Hematopoietic multipotent progenitor cell (in vitro differentiated cells): Measurements from ENCODE around the gene UGT1A6. TPM values are rescaled to one million over a fixed set of nuclear protein-coding genes. Genes with fewer than 3 reads are reported as not detected.

Source experiments
- DNase-seq, 3 donors: peaks; one replicate each; pipeline ENCODE4 v3.0.0-alpha.2; 2011 to 2015; ENCODE audit warnings: low read depth in 2 of 3, low spot score in 2 of 3
- total RNA-seq: library from RNA; depleted of rRNA; stranded (reverse); fragments of >200 nt; gene quantifications from one replicate; pipeline ENCODE4 v1.2.3, GENCODE V29; 2012

The UGT1A6 gene
- total RNA-seq, 1 donor = 0.27 TPM

DNA sequence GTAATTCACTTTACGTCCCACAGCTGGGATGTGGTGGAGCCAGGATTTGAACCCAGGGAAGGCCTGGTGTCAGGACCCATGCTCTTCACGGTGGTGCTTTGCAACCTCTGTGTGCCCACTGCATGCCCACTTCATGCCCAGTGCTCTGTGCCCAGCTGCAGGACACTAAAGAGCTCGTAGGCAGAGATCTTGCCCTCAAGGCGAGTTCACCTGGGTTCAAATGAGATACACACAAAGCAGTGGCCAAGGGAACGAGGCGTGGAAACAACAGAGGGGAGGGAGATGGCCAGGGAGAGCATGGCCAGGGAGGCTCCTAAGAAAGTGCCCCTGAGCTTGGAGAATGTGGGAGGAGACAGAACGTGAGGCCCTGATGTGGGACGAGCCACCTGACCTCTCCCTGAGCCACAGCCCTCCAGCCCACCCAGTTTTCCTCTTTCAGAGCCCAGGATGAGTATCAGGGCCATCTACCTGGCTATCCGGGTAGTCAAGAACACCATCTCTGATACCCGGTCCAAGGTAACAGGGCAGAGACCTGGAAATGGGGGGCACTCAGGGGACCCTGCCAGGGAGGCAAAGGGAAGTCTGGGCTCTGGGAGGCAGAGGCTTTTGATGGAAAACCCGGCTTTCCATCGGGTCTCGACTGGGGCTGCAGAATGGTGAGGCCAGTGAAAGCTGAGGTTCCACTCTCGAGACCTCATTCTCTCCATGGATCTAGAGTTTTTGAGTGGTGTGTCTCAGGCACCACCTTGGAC is 105.8 kb downstream of the UGT1A6 start:
- DNase-seq = no peak

- no peak for DNase-seq
Measured at GRCh38 chr2:233799087-233799665, 106.5 kb downstream of the UGT1A6 start.

DNA sequence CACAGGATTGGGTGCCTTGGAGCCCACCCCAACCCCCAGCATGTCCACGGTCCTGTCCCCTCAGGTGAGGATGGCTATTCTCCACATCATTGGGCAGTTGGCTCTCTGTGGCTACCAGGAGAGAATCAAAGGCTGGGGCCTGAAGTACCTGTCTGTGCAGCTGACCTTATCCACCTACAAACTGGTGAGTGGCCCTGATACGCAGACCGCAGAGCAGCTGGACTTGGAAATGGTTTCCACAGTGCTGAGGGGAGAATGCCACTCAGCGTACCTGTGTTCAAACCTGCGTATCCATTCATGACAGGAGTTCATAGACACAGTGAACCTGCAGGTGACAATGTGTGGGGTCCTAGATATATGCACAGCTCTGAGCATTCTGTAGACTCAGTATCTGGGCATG is 107.0 kb downstream of the UGT1A6 start:
- no peak for DNase-seq

- DNase-seq = no peak
Measured at GRCh38 chr2:233800208-233800607, 107.5 kb downstream of the UGT1A6 start.

DNA sequence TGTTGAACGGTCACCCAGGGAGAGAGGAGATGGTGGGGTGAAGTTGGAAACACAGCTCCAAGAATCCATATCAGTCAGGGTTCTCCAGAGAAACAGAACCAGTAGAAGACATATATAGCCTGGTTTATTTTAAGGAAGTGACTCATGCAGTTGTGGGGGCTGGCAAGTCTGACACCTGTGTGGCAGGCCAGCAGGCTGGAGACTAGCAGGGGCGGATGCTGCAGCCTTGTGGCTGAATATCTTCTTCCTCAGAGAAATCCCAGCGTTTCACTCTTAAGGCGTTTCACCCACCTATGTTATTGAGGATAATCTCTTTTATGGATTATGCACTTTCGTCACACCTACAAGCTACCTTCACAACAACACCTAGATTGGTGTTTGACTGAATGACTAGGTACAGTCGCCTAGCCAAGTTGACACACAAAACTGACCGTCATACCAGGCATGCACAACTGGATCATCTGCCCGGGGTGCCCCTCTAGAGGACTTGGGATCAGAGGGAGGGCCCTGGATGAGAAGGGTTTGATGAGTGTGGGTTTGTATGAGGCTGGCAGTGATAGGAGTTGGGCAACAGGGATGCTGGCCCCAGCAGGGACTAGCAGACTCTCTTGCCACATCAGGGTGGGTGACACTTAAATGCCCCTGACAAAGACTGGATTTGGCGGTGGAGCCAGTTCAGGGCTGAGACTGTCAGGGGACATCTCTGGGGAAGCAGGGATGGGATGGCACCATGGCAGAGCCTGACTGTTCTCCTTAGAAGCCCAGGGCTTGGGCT is 108.9 kb downstream of the UGT1A6 start:
- DNase-seq = peak in 2 of 3 donors; percentile 3 to 12

DNA sequence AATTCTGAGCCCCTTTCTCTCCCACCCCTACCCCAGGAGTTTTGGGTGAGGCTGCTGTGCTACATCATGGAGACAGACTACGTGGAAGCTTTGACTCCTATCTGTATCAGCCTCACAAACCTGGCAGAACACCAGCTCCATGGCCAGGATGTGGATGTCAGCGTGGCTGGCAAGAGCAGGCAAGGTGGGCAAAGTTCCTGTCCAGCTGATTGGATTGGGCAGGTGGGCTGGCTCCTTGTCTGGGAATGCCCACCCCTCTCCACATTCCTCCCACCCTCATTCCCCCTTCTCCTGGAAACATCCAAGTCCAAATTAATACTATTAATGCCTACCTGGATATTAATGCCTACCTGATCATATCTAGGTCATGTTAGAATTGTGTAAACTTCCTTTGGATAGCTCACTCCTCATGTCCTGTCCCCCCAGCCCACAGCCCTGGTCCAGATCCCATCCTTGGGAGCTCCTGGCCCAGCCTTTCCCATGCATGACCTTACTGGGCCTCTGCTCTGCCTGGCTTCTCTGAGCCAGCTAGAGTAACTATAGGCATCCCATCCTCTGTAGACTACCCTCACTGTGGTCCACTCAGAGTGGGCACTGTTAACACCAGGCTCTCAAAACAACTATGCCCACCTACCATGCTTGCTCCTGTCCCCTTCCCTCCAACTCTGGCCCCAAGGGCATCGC is 109.6 kb downstream of the UGT1A6 start:
- DNase-seq = no peak

GRCh38 chr2:233803292-233803911 is 110.7 kb downstream of the UGT1A6 start:
- DNase-seq = no peak

DNA sequence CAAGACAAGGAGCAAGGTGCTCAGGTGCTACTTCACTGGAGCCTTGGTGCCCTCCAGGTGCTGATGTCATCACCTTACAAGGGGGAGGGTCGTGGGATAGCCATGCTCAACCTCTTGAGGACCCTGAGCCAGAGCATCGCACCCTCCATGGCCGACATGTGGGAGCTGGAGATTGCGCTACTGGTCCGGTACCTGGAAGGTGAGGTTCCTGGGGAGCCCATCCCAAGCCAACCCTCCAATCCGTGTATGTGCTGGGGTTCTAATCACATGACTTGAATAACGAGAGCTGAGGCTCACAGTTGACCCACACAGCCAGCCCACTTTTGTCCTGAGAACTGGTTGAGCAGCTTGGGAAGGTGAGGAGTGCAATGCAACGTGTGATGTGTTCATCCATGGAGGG is 111.3 kb downstream of the UGT1A6 start:
- no peak for DNase-seq

DNA sequence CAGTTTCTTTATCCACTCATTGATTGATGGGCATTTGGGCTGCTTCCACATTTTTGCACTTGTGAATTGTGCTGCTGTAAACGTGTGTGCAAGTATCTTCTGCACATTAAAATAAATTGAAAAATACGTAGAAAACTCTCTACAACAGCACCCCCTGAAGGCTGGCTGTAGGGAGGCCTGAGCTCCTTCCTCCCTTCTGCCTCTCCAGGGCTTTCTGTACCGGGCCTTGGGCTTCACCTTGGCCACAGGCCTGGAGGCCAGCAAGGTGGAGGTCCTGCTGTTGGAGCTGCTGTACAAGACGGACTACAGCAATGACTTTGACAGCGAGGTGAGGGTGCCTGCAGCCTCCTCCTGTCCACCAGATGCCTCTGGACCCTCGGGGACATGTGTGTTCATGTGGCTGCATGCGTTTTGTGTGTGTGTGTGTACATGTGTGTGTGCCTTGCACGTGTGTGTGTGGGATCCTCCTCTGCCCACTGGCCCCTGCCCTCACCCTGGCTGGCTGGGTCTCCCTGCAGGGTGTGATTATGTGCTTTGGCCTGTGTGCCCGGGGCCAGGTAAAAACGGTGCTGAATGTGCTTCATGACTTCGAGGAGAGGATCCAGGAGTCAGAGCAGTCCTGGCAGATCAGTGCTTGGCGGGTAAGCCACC is 114.7 kb downstream of the UGT1A6 start:
- DNase-seq = no peak

DNA sequence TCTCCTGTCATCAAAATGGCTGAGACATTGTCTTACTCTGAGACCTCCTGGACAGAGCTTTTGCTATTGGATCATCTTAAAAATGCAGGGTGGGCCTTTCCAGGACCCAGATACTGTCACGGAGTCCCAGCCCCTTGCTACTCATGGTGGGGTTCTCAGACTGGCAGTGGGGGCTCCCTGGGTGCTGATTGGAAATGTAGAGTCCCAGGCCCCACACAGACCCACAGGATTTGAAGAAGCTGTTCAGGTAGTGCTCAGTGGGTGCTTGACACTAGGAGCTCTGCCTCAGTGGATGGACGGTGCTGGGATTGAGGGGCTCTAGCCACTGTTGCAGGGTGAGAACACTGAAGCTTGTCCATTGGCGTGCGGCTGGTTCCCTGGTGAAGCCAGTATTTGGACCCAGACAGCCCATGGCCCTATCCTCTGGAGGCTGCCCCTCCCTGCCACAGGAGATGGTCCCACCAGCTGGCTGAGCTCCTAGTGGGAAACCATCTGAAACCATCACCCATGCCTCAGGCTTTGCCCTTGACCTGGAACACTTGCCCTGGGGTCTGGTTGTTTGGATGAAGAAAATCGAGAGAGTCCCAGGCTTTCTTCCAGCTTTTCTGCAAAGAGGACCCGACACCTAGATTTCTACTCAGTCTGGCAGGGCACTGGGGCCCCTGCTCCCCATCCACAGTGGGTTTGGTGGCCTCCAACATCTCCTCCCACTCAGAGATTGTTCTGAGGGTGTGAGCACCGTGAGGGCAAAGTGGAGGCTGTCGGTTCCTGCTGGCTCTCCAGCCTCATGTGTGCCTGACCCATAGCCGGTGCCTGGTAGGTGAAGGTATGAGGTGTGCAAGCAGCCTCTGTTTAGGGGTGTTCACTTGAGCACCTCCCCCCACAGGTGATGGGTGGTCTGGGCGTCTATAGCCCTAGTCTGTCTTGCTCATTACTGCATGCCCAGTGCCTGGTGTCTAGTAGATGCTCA is 115.6 kb downstream of the UGT1A6 start:
- DNase-seq = no peak

DNA sequence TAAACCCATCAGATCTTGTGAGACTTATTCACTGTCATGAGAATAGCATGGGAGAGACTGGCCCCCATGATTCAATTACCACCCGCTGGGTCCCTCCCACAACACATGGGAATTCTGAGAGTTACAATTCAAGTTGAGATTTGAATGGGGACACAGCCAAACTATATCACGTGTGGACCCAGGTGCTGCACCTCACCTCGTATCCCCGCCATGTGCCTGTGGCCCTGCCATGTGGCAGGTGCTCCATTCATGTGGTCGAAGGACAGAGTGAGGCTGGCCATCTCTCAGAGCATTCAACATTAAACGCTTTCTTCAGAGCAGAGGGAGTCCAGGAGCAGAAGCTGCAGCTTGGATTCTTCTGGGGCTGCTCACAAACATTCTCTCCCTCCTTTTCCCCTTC is 117.7 kb downstream of the UGT1A6 start:
- no peak for DNase-seq

- DNase-seq = no peak
Measured at GRCh38 chr2:233811087-233811486, 118.4 kb downstream of the UGT1A6 start.

GRCh38 chr2:233811732-233812131 is 119.0 kb downstream of the UGT1A6 start:
- no peak for DNase-seq

- no peak for DNase-seq
Measured at GRCh38 chr2:233813236-233814055, 120.8 kb downstream of the UGT1A6 start.

DNA sequence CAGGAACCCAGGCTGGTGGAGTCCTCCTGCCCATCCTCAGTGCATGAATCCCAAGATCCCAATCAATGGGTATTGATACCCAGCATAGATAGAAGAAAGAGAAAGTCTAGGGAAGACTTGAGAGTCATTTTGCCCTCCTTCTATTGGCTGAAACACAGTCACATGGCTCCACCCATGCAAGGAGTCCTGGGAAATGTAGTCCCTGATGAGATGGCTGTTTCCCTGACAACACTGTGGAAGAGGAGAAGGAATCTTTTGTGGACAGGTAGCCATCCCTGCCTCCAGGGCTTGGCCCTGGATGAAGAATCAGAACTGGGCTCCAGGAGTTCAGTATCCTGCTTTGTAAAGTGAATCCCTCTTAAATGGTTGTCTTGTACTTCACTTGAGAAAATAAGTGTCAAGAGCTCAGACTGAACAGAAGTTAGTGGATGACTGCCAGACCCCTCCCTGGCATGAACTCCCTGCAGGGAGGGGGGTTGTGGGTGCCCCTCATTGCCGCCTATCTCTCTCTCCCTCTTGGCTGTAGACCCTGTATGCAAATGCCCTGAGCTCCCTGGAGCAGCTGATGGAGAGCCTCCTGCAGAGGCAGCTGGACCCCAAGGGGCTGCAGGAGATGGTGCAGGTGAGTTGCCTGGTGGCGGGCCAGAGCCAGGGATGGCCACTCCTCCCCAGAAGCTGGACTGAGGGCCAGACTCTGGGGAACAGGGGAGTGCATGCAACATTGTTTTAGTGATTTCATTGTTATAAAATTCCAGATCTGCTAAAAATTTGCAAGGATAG is 121.6 kb downstream of the UGT1A6 start:
- no peak for DNase-seq

DNA sequence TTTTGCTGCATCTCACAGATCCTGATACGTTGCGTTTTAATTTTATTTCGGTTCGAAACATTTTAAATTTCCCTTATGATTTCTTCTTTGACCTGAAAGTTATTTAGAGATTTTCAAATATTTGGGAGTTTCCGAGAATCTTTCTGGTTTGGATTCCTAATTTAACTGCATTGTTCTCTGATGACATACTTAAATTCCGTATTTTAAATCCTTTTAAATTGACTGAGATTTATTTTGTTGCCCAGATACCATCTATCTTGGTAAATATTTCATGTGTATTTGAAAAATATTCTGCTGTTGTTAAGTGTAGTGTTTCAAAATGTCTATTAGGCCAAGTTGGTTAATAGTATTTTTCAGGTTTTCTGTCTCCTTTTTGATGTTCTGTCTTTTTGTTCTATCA is 123.2 kb downstream of the UGT1A6 start:
- DNase-seq = no peak

- no peak for DNase-seq
Measured at GRCh38 chr2:233816334-233816733, 123.6 kb downstream of the UGT1A6 start.

DNA sequence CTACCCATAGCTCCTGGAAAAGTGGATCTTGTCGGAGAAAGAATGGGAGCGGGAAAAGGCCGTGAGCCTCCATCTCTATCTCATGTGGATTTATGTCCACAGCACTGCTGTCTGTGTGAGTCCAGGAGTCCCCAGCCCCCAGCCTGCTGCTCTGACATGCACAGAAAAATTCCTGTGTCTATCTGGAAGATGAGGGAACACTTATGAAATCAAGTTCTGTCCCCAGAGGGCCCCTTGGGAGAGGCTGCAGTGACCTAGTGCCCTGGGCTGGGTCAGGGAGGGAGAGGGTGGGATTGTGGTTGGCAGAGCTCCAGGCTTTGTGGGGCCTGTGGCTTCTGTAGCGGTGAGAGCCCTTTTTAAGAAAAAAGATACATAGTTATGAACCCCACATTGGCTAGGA is 124.1 kb downstream of the UGT1A6 start:
- no peak for DNase-seq
